GM10248 (cell line): ENCODE results near the gene SF3B6.

Source experiments
- CTCF ChIA-PET: fragments of 300-600 bp; sonication (Branson Sonifier 250); formaldehyde crosslinking; extraction: SDS; loops from one replicate; lab custom pipeline; 2021; ENCODE audit warnings: antibody characterized with exemption; lab: Yijun Ruan, JAX
- POLR2A ChIA-PET: fragments of 350-650 bp; sonication (Branson Sonifier 250); formaldehyde crosslinking; extraction: SDS; loops from one replicate; lab custom pipeline; 2020; ENCODE audit warnings: antibody characterized with exemption; lab: Yijun Ruan, JAX
- DNase-seq: peaks from one replicate; pipeline ENCODE4 v3.0.0; 2012; ENCODE audit errors: extremely low spot score
- CTCF ChIP-seq: IDR thresholded peaks from 2 replicates; pipeline ENCODE4 v1.5.1; 2012; ENCODE audit warnings: mild to moderate bottlenecking, low read depth; ENCODE audit errors: extremely low read depth, missing control alignments, control extremely low read depth

SF3B6 gene

GRCh38 chr2:24083567-24084385 lies 7.7 kb upstream of the SF3B6 start:
- peak; percentile 88 for DNase-seq
- TF ChIP-seq CTCF = no peak
- CTCF ChIA-PET = interaction anchor here (0.7 to 5.3 kb wide), 64 partner anchors 8 to 701 kb away, joined by 3 to 91 read pairs (median 5); partner anchors contain the start of genes ATAD2B, ITSN2, SF3B6 and UBXN2A
- POLR2A ChIA-PET = interaction anchor here (0.5 to 1.1 kb wide), 5 partner anchors 39 to 259 kb away, joined by 4 to 10 read pairs (median 4); partner anchors contain the start of gene PFN4

DNA sequence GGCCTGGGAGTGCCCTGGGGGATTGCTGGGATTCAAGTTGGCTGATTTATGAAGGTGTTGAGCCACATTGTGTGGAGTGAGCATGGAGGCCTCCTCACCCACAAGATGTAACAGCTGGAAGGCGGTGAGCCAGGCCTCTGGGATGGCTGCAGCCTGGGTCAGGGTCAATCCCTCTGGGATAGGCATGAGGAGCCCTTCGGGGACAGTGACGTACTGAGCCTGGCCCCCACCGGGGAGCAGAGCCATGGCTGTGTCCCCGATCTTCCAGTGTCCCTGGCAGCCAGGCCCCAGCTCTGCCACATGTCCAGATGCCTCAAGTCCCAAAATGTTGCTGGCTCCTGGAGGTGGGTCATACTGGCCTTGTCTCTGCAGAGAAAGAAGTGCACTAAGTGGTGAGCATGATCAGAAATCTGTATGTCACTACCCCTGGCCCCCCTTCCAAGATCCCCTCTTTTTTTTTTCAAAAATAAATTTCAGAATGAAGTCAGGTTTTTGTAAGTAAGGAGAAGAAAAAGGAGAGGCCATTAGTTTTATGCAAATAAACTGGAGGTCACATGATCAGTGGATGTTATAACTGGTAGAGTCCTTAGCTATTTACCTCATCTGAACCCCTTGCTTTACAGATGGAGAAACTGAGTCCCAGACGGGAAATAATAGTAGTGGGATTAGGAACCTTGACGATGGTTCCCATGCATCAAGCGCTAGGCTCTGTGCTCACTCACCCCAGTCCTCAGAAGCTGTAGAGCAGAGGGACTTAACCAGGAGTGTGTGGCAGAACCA lies 6.9 kb upstream of the SF3B6 start:
- no peak for TF ChIP-seq CTCF
- ChIA-PET CTCF (interaction anchor here (0.7 to 5.3 kb wide), 49 partner anchors 7 to 700 kb away, joined by 3 to 91 read pairs (median 6); partner anchors contain the start of genes ATAD2B, SF3B6, UBXN2A and WDCP), POLR2A (interaction anchor here (0.9 to 1.1 kb wide), 2 partner anchors 155 to 258 kb away, joined by 4 to 10 read pairs; no protein-coding TSS in a partner anchor)
- no peak for DNase-seq

GRCh38 chr2:24080701-24081100 lies 4.6 kb upstream of the SF3B6 start:
- TF ChIP-seq CTCF = no peak
- ChIA-PET POLR2A (no interaction called here), CTCF (interaction anchor here (1.2 to 5.3 kb wide), 3 partner anchors 11 to 154 kb away, joined by 3 to 91 read pairs (median 3); partner anchors contain the start of gene ATAD2B)
- DNase-seq = no peak

- no peak for TF ChIP-seq CTCF
- POLR2A ChIA-PET = no interaction called here
- no peak for DNase-seq
- CTCF ChIA-PET = interaction anchor here (1.2 to 1.9 kb wide), 2 partner anchors 12 to 151 kb away, joined by 3 to 13 read pairs; partner anchors contain the start of gene ATAD2B
These were observed 1.8 kb upstream of the SF3B6 start for GRCh38 chr2:24077879-24078278.

GRCh38 chr2:24077535-24077877 lies 1.4 kb upstream of the SF3B6 start:
- TF ChIP-seq CTCF = no peak
- POLR2A ChIA-PET = interaction anchor here (2.1 kb wide), 1 partner anchor 151 kb away, joined by 12 read pairs; the partner anchor contains the start of gene ATAD2B
- CTCF ChIA-PET = interaction anchor here (1.2 to 1.9 kb wide), 3 partner anchors 12 to 253 kb away, joined by 3 to 13 read pairs (median 10); partner anchors contain the start of gene ATAD2B
- DNase-seq = no peak
